HepG2 (cell line): ENCODE data around the gene AUP1. TPM values are rescaled to one million over a fixed set of nuclear protein-coding genes. Genes with fewer than 3 reads are reported as not detected.

ENCODE experiments used
- ARHGAP35 ChIP-seq: sonication (generic); formaldehyde crosslinking; IDR thresholded peaks from 2 replicates; pipeline ENCODE4 v1.9.0; 2022; ENCODE audit warnings: mild to moderate bottlenecking, inconsistent platforms, moderate library complexity, missing genetic modification reagents, borderline replicate concordance
- CREM ChIP-seq, 2 experiments: sonication (generic) in 1 of 2; formaldehyde crosslinking in 1 of 2; IDR thresholded peaks; 2 replicates each; pipeline versions ENCODE4 v1.4.0 to v1.6.1; 2016 to 2020; ENCODE audit warnings: antibody characterized with exemption in 1 of 2, mild to moderate bottlenecking in 1 of 2, missing genetic modification reagents in 1 of 2
- KDM3A ChIP-seq: IDR thresholded peaks from 2 replicates; pipeline ENCODE4 v1.6.1; 2018; ENCODE audit warnings: low read depth, missing compliant biosample characterization
- PCBP2 ChIP-seq: fragments of 200-400 bp; formaldehyde crosslinking; optimal IDR thresholded peaks from 2 replicates; pipeline ENCODE3; 2018; ENCODE audit warnings: low read length, low read depth; ENCODE audit not compliant: poor library complexity, severe bottlenecking
- POGK ChIP-seq: sonication (generic); formaldehyde crosslinking; conservative IDR thresholded peaks from 2 replicates; pipeline ENCODE4 v1.8.0; 2022; ENCODE audit warnings: mild to moderate bottlenecking, moderate library complexity, missing genetic modification reagents
- REPIN1 ChIP-seq: sonication (generic); formaldehyde crosslinking; IDR thresholded peaks from 2 replicates; pipeline ENCODE4 v1.8.0; 2022; ENCODE audit warnings: missing genetic modification reagents, low read depth, mild to moderate bottlenecking, borderline replicate concordance
- ZBTB38 ChIP-seq: sonication (generic); formaldehyde crosslinking; IDR thresholded peaks from 2 replicates; pipeline ENCODE4 v1.5.1; 2020; ENCODE audit warnings: mild to moderate bottlenecking, missing genetic modification reagents
- ZBTB4 ChIP-seq: sonication (generic); formaldehyde crosslinking; IDR thresholded peaks from 2 replicates; pipeline ENCODE4 v1.4.0; 2020; ENCODE audit warnings: missing genetic modification reagents, mild to moderate bottlenecking, borderline replicate concordance
- ZFAT ChIP-seq: sonication (generic); formaldehyde crosslinking; conservative IDR thresholded peaks from 2 replicates; pipeline ENCODE4 v1.8.1; 2023; ENCODE audit warnings: missing genetic modification reagents, inconsistent platforms
- ZFY ChIP-seq: sonication (generic); formaldehyde crosslinking; IDR thresholded peaks from 2 replicates; pipeline ENCODE4 v1.4.0; 2020; ENCODE audit warnings: missing genetic modification reagents
- ZNF142 ChIP-seq: sonication (generic); formaldehyde crosslinking; IDR thresholded peaks from 2 replicates; pipeline ENCODE4 v1.4.0; 2020; ENCODE audit warnings: missing genetic modification reagents
- ZNF274 ChIP-seq: sonication (generic); formaldehyde crosslinking; IDR thresholded peaks from 2 replicates; pipeline ENCODE4 v1.5.1; 2020; ENCODE audit warnings: mild to moderate bottlenecking, missing genetic modification reagents
- ZNF34 ChIP-seq: sonication (generic); formaldehyde crosslinking; IDR thresholded peaks from 2 replicates; pipeline ENCODE4 v1.4.0; 2020; ENCODE audit warnings: mild to moderate bottlenecking, missing genetic modification reagents, borderline replicate concordance
- ZNF589 ChIP-seq: sonication (generic); formaldehyde crosslinking; conservative IDR thresholded peaks from 2 replicates; pipeline ENCODE4 v1.8.0; 2022; ENCODE audit warnings: mild to moderate bottlenecking, moderate library complexity, missing genetic modification reagents
- ZNF749 ChIP-seq: sonication (generic); formaldehyde crosslinking; IDR thresholded peaks from 2 replicates; pipeline ENCODE4 v1.8.0; 2022; ENCODE audit warnings: mild to moderate bottlenecking, missing genetic modification reagents, moderate library complexity, borderline replicate concordance
- polyA plus RNA-seq, 8 experiments: library from polyadenylated mRNA; depleted of rRNA in 3 of 8; stranded (reverse) in 7 of 8; unstranded in 1 of 8; fragments of >200 nt; fragmentation: Illumina TruSeq in 4 of 8; extraction: Trizol in 4 of 8; gene quantifications; 2 replicates each; pipeline versions ENCODE4 v1.2.1 to v1.2.3, GENCODE V29; 2011 to 2016; ENCODE audit warnings: low read depth in 4 of 8, missing spikeins in 1 of 8, mixed read lengths in 1 of 8; ENCODE audit not compliant: insufficient read depth in 1 of 8
- total RNA-seq, 5 experiments: library from RNA; depleted of rRNA; stranded (reverse); fragments of >200 nt; fragmentation: Illumina TruSeq; extraction: Trizol; gene quantifications; 2 replicates each; pipeline ENCODE4 v1.2.3, GENCODE V29; 2016; ENCODE audit warnings: low read depth in 1 of 5

The AUP1 gene
- total and polyA plus RNA-seq, 2 of the 13 experiments (the other 11 are each of a cell fraction or from before 2014, with no cell fraction given): 174 to 267 TPM

GRCh38 chr2:74525717-74526648 lies 3.5 kb downstream of the AUP1 start, which contains the start of gene DQX1 (continued):
- TF ChIP-seq PCBP2: no peak
- no peak for TF ChIP-seq ZBTB4
- TF ChIP-seq ZNF589: no peak; the same call in 1 of the 2 replicates
- no peak for TF ChIP-seq ZFAT
- TF ChIP-seq ZFY (CRISPR knock-in tag): peak; percentile 48; the same call in 1 of the 2 replicates
- TF ChIP-seq REPIN1 (CRISPR knock-in tag): no peak
- TF ChIP-seq POGK: 0 out of 2 replicates have a peak, but pooled peaks have one; percentile 33
- TF ChIP-seq ZNF34 (CRISPR knock-in tag): no peak
- TF ChIP-seq ZNF142 (CRISPR knock-in tag): no peak
- TF ChIP-seq KDM3A (CRISPR knock-in tag): no peak
- TF ChIP-seq ZNF749: no peak
- peak; percentile 1; the same call in 1 of the 2 replicates for TF ChIP-seq ZBTB38 (CRISPR knock-in tag)
- TF ChIP-seq ARHGAP35 (CRISPR knock-in tag): no peak
- peak; percentile 95 for TF ChIP-seq CREM (IDR thresholded peaks at IDR 0.05)
- no peak for TF ChIP-seq CREM (CRISPR knock-in tag; IDR thresholded peaks at IDR 0.05)
- TF ChIP-seq ZNF274 (CRISPR knock-in tag): peak; percentile 32; the same call in 1 of the 2 replicates
